NK-92 treated with Interleukin-12 subunit alpha and Interleukin-12 subunit beta, amount 100 ng/mL, for 24 hours (cell line): Measurements from ENCODE around the gene DCN.

ENCODE experiments used
- DNase-seq: peaks from one replicate; lab custom pipeline; 2025; lab: John Stamatoyannopoulos, UW

The DCN gene

GRCh38 chr12:91100906-91101305 is 81.7 kb downstream of the DCN start:
- DNase-seq: no peak

GRCh38 chr12:91099836-91100235 is 82.8 kb downstream of the DCN start:
- no peak for DNase-seq

GRCh38 chr12:91099341-91099740 is 83.3 kb downstream of the DCN start:
- DNase-seq: no peak

- no peak for DNase-seq
Observed at GRCh38 chr12:91098941-91099340, 83.7 kb downstream of the DCN start.

- no peak for DNase-seq
Observed at GRCh38 chr12:91098461-91098860, 84.2 kb downstream of the DCN start.

- no peak for DNase-seq
Observed at GRCh38 chr12:91094957-91095356, 87.7 kb downstream of the DCN start.

GRCh38 chr12:91094032-91094662 is 88.5 kb downstream of the DCN start:
- DNase-seq: no peak

GRCh38 chr12:91093341-91093740 is 89.3 kb downstream of the DCN start:
- no peak for DNase-seq

GRCh38 chr12:91091916-91092715 is 90.5 kb downstream of the DCN start:
- DNase-seq: no peak
